Fibroblast of lung (primary cell): Measurements from ENCODE around the gene SETBP1. TPM values are rescaled to one million over a fixed set of nuclear protein-coding genes. Genes with fewer than 3 reads are reported as not detected.

ENCODE experiments used
- DNase-seq, 2 donors: peaks; one replicate each; pipeline versions ENCODE4 v3.0.0 to v3.0.0-alpha.2; 2010; ENCODE audit warnings: low read depth in 2 of 2
- H2AFZ ChIP-seq: 2 replicates; pipeline ENCODE4 v1.5.1; 2012; ENCODE audit warnings: low read length, control low read depth, inconsistent platforms
- H3K27ac ChIP-seq: 2 replicates; pipeline ENCODE4 v1.5.1; 2011; ENCODE audit warnings: low read length, control low read depth; ENCODE audit not compliant: insufficient read depth
- H3K27me3 ChIP-seq: 2 replicates; pipeline ENCODE4 v1.5.1; 2011; ENCODE audit warnings: mild to moderate bottlenecking, low read length; ENCODE audit not compliant: control insufficient read depth, insufficient read depth
- H3K36me3 ChIP-seq: 2 replicates; pipeline ENCODE4 v1.5.1; 2011; ENCODE audit warnings: low read length; ENCODE audit not compliant: control insufficient read depth, insufficient read depth
- H3K4me1 ChIP-seq: 2 replicates; pipeline ENCODE4 v1.5.1; 2011; ENCODE audit warnings: low read length; ENCODE audit not compliant: control insufficient read depth, insufficient read depth; ENCODE audit errors: extremely low read depth
- H3K4me2 ChIP-seq: 2 replicates; pipeline ENCODE4 v1.5.1; 2011; ENCODE audit warnings: low read length, control low read depth; ENCODE audit not compliant: insufficient read depth; ENCODE audit errors: extremely low read depth
- H3K4me3 ChIP-seq, 4 experiments: fragments of 200-600 bp in 1 of 4; sonication (generic) in 1 of 4; replicated peaks in 1 of 4; 2 replicates each; pipeline ENCODE4 v1.5.1; 2011 to 2016; ENCODE audit warnings: low read length in 4 of 4, low read depth in 3 of 4, mild to moderate bottlenecking in 3 of 4, control low read depth in 2 of 4, inconsistent platforms in 1 of 4, mixed read lengths in 1 of 4; ENCODE audit not compliant: insufficient read depth in 1 of 4; ENCODE audit errors: control extremely low read depth in 1 of 4
- H3K79me2 ChIP-seq: 2 replicates; pipeline ENCODE4 v1.5.1; 2012; ENCODE audit warnings: mild to moderate bottlenecking, low read length, inconsistent platforms; ENCODE audit not compliant: control insufficient read depth, insufficient read depth
- H3K9ac ChIP-seq: 2 replicates; pipeline ENCODE4 v1.5.1; 2011; ENCODE audit warnings: mild to moderate bottlenecking, low read length, control low read depth; ENCODE audit not compliant: insufficient read depth
- H3K9me3 ChIP-seq: 2 replicates; pipeline ENCODE4 v1.5.1; 2012; ENCODE audit warnings: low read depth, low read length; ENCODE audit not compliant: control insufficient read depth, insufficient read depth
- H4K20me1 ChIP-seq: 2 replicates; pipeline ENCODE4 v1.5.1; 2011; ENCODE audit warnings: low read length; ENCODE audit not compliant: control insufficient read depth, insufficient read depth; ENCODE audit errors: extremely low read depth
- EZH2 ChIP-seq: IDR thresholded peaks from 2 replicates; pipeline ENCODE4 v1.5.1; 2012; ENCODE audit warnings: low read length, control low read depth, mild to moderate bottlenecking; ENCODE audit errors: missing control alignments
- polyA plus RNA-seq, 2 donors: library from polyadenylated mRNA; depleted of rRNA in 1 of 2; stranded (reverse) in 1 of 2; unstranded in 1 of 2; fragments of >200 nt; gene quantifications; 2 replicates each; pipeline ENCODE4 v1.2.1, GENCODE V29; 2011 to 2012; ENCODE audit warnings: missing spikeins in 1 of 2
- total RNA-seq: library from RNA; depleted of rRNA; stranded (reverse); fragments of >200 nt; gene quantifications from 2 replicates; pipeline ENCODE4 v1.2.1, GENCODE V29; 2014
- TF ChIP-seq, protein P1 (sequence below), 2 donors: IDR thresholded peaks in 1 of 2; conservative IDR thresholded peaks in 1 of 2; 1 replicate in 1 of 2; 2 replicates in 1 of 2; pipeline ENCODE4 v1.5.1; 2011 to 2012; ENCODE audit warnings: low read length in 2 of 2, control low read depth in 1 of 2, inconsistent platforms in 1 of 2, low read depth in 1 of 2, mild to moderate bottlenecking in 1 of 2

The SETBP1 gene
- total and polyA plus RNA-seq, 2 donors (not counting 1 experiment from before 2014, with no cell fraction given), result 4.5 to 5.4 TPM

DNA sequence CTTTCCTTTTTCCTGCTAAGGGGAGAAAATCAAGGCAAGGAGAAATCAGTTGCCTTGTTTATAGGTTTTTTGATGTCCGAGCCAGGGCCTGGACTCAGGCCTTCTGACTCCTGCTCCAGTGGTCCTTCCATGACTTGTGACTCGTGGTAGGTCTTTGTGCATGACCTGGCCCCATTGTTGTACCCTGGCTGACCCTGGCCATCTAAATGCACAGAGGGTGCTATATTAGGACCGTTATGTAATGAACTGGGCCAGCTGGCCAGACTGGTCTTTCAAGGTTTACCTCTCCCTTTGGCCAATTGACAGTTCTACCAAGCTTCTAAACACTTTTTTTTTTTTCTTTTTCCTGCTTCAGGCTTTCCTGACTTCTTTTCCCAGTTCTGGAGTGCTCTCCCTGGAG, 81.1 kb downstream of the SETBP1 start:
- Histone ChIP-seq H2AFZ (no peak overlapping the region), H3K27me3 (no peaks in the 10 kb centered on the region), H3K79me2 (no peaks in the 10 kb centered on the region), H3K36me3 (no peaks in the 10 kb centered on the region), H3K27ac (no peak overlapping the region), H3K9ac (no peak overlapping the region), H3K4me3 (no peak overlapping the region), H4K20me1 (no peaks in the 10 kb centered on the region), H3K9me3 (no peaks in the 10 kb centered on the region), H3K4me2 (no peak overlapping the region), H3K4me1 (no peaks in the 10 kb centered on the region)
- DNase-seq, result no peak
- TF ChIP-seq EZH2, result no peak
- TF ChIP-seq, protein P1, sequence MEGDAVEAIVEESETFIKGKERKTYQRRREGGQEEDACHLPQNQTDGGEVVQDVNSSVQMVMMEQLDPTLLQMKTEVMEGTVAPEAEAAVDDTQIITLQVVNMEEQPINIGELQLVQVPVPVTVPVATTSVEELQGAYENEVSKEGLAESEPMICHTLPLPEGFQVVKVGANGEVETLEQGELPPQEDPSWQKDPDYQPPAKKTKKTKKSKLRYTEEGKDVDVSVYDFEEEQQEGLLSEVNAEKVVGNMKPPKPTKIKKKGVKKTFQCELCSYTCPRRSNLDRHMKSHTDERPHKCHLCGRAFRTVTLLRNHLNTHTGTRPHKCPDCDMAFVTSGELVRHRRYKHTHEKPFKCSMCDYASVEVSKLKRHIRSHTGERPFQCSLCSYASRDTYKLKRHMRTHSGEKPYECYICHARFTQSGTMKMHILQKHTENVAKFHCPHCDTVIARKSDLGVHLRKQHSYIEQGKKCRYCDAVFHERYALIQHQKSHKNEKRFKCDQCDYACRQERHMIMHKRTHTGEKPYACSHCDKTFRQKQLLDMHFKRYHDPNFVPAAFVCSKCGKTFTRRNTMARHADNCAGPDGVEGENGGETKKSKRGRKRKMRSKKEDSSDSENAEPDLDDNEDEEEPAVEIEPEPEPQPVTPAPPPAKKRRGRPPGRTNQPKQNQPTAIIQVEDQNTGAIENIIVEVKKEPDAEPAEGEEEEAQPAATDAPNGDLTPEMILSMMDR (conservative IDR thresholded peaks at IDR 0.05 in 1 of 2, IDR thresholded peaks at IDR 0.05 in 1 of 2; ENCODE audit: low read depth in 1 of 2, low read length in 2 of 2), result no peak

DNA sequence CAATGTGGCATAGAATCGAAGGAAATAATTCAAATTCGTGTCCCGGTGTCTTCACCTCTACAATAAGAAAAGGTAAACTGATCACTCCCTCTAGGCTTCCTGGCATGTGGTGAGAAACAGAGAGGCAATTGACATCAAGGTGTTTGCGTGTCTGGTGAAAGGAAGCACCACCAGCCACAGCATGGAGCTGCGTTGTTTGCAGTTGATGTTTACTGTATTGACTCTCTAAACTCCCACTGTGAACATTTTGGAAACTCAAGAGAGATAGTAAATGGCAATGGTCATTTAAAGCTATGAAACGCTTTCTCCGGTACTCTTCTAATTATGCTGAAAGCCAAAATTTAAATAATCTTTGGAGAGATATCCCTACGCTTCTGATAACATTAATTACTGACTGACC, 82.6 kb downstream of the SETBP1 start:
- Histone ChIP-seq H4K20me1 (no peaks in the 10 kb centered on the region), H3K36me3 (no peaks in the 10 kb centered on the region), H3K4me1 (no peaks in the 10 kb centered on the region), H2AFZ (no peak overlapping the region), H3K79me2 (no peaks in the 10 kb centered on the region), H3K27ac (no peak overlapping the region), H3K4me3 (no peak overlapping the region), H3K27me3 (no peaks in the 10 kb centered on the region), H3K9ac (no peak overlapping the region), H3K4me2 (no peak overlapping the region), H3K9me3 (no peaks in the 10 kb centered on the region)
- no peak for DNase-seq
- TF ChIP-seq EZH2, result no peak
- TF ChIP-seq, protein P1 (conservative IDR thresholded peaks at IDR 0.05 in 1 of 2, IDR thresholded peaks at IDR 0.05 in 1 of 2; ENCODE audit: low read depth in 1 of 2, low read length in 2 of 2), result no peak

DNA sequence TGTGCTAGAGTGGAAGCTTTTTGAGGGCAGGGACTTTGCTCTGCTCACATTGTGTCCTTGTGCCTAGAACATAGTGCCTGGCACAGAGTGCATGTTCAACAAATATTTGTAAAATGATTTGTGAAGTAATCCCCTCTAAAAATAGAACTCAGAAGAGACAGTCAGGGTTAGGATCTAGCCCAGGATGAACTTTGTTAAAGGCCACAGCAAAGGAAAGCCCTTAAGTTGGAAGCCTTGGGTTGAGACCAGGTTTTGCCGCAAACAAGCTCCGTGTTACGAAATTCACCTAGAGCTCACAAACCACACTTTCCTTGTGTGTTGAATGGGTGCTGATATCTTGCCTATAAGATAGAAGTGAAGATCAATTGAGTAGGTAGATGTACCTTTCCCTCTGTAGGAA, 84.2 kb downstream of the SETBP1 start:
- TF ChIP-seq EZH2, result no peak
- TF ChIP-seq, protein P1 (conservative IDR thresholded peaks at IDR 0.05 in 1 of 2, IDR thresholded peaks at IDR 0.05 in 1 of 2; ENCODE audit: low read depth in 1 of 2, low read length in 2 of 2), result no peak
- Histone ChIP-seq H3K79me2 (no peaks in the 10 kb centered on the region), H3K27ac (no peak overlapping the region), H3K27me3 (no peaks in the 10 kb centered on the region), H2AFZ (no peak overlapping the region), H3K9me3 (no peaks in the 10 kb centered on the region), H3K4me3 (no peak overlapping the region), H3K4me1 (no peaks in the 10 kb centered on the region), H4K20me1 (no peaks in the 10 kb centered on the region), H3K36me3 (no peaks in the 10 kb centered on the region), H3K9ac (no peak overlapping the region), H3K4me2 (no peak overlapping the region)
- DNase-seq, result no peak
